PFSK-1 (cell line): ENCODE results near the gene PLXDC2. TPM values are rescaled to one million over a fixed set of nuclear protein-coding genes. Genes with fewer than 3 reads are reported as not detected.

ENCODE experiments used
- FOXP2 ChIP-seq: optimal IDR thresholded peaks from 2 replicates; pipeline ENCODE3; 2011; ENCODE audit warnings: borderline replicate concordance, control low read depth, inconsistent platforms; ENCODE audit not compliant: insufficient read depth; ENCODE audit errors: extremely low read length, extremely low read depth
- POLR2AphosphoS5 ChIP-seq: IDR thresholded peaks from 2 replicates; pipeline ENCODE4 v1.6.1; 2012; ENCODE audit warnings: low read depth, mild to moderate bottlenecking, control low read depth, low read length, moderate library complexity
- SIN3A ChIP-seq: IDR thresholded peaks from 2 replicates; pipeline ENCODE4 v1.6.1; 2012; ENCODE audit warnings: mild to moderate bottlenecking, low read length, moderate library complexity, borderline replicate concordance; ENCODE audit not compliant: insufficient read depth
- TAF1 ChIP-seq: IDR thresholded peaks from 2 replicates; pipeline ENCODE4 v1.6.1; 2012; ENCODE audit warnings: low read length, control low read depth, borderline replicate concordance; ENCODE audit not compliant: insufficient read depth
- polyA plus RNA-seq: library from polyadenylated mRNA; unstranded; fragments of >200 nt; gene quantifications from one replicate; pipeline ENCODE4 v1.2.1, GENCODE V29; 2012; ENCODE audit warnings: low read depth, missing spikeins; ENCODE audit not compliant: insufficient read length
- TF ChIP-seq, protein P1 (sequence below), 2 experiments: IDR thresholded peaks; 2 replicates each; pipeline versions ENCODE4 v1.6.1 to v1.8.0; 2011 to 2012; ENCODE audit warnings: low read depth in 2 of 2, low read length in 2 of 2, control low read depth in 1 of 2, inconsistent platforms in 1 of 2, mild to moderate bottlenecking in 1 of 2, moderate library complexity in 1 of 2; ENCODE audit not compliant: insufficient read depth in 1 of 2

PLXDC2 gene
- 8.3 TPM for polyA plus RNA-seq

GRCh38 chr10:19816411-19817230, at the start of gene PLXDC2:
Gene PLXDC2, plus strand, starts transcription at chr10:19816432.
- TF ChIP-seq POLR2AphosphoS5, result no peak
- no peak for TF ChIP-seq FOXP2
- 0 out of 2 replicates have a peak, but pooled peaks have one; percentile 4 for TF ChIP-seq TAF1
- TF ChIP-seq SIN3A, result no peak
- TF ChIP-seq, protein P1, sequence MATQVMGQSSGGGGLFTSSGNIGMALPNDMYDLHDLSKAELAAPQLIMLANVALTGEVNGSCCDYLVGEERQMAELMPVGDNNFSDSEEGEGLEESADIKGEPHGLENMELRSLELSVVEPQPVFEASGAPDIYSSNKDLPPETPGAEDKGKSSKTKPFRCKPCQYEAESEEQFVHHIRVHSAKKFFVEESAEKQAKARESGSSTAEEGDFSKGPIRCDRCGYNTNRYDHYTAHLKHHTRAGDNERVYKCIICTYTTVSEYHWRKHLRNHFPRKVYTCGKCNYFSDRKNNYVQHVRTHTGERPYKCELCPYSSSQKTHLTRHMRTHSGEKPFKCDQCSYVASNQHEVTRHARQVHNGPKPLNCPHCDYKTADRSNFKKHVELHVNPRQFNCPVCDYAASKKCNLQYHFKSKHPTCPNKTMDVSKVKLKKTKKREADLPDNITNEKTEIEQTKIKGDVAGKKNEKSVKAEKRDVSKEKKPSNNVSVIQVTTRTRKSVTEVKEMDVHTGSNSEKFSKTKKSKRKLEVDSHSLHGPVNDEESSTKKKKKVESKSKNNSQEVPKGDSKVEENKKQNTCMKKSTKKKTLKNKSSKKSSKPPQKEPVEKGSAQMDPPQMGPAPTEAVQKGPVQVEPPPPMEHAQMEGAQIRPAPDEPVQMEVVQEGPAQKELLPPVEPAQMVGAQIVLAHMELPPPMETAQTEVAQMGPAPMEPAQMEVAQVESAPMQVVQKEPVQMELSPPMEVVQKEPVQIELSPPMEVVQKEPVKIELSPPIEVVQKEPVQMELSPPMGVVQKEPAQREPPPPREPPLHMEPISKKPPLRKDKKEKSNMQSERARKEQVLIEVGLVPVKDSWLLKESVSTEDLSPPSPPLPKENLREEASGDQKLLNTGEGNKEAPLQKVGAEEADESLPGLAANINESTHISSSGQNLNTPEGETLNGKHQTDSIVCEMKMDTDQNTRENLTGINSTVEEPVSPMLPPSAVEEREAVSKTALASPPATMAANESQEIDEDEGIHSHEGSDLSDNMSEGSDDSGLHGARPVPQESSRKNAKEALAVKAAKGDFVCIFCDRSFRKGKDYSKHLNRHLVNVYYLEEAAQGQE (IDR thresholded peaks at IDR 0.05; ENCODE audit: insufficient read depth in 1 of 2, low read depth in 2 of 2, low read length in 2 of 2), result no peak

GRCh38 chr10:19767876-19768275, 48.4 kb upstream of the PLXDC2 start:
- TF ChIP-seq FOXP2 (no peak), TAF1 (no peak), SIN3A (no peak), POLR2AphosphoS5 (no peak)
- TF ChIP-seq, protein P1 (IDR thresholded peaks at IDR 0.05; ENCODE audit: insufficient read depth in 1 of 2, low read depth in 2 of 2, low read length in 2 of 2), result no peak

- TF ChIP-seq, protein P1 (IDR thresholded peaks at IDR 0.05; ENCODE audit: insufficient read depth in 1 of 2, low read depth in 2 of 2, low read length in 2 of 2), result no peak
- no peak for TF ChIP-seq POLR2AphosphoS5
- TF ChIP-seq SIN3A, result no peak
- TF ChIP-seq FOXP2, result no peak
- TF ChIP-seq TAF1, result no peak
Observed at GRCh38 chr10:19772972-19773371, 43.3 kb upstream of the PLXDC2 start.

DNA sequence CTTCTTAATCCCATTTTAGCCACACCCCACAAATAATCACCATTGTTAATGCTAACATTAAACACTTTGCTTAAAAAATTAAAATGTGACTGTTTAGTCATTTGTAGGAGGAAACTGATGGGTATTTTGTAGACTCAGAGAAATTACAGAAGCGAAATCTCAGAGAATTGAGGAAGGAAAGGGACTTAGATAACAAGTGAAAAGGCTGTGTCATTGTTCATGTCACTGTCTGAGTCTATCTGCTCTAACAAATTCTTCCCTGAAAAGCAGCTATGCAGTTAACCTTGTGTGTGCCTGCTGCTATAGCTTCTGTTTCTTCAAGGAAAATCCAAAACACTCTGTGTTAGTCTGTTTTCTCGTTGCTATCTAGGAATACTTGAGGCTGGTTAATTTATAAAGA, 40.9 kb upstream of the PLXDC2 start:
- no peak for TF ChIP-seq FOXP2
- no peak for TF ChIP-seq POLR2AphosphoS5
- TF ChIP-seq TAF1, result no peak
- TF ChIP-seq, protein P1 (IDR thresholded peaks at IDR 0.05; ENCODE audit: insufficient read depth in 1 of 2, low read depth in 2 of 2, low read length in 2 of 2), result no peak
- TF ChIP-seq SIN3A, result no peak

DNA sequence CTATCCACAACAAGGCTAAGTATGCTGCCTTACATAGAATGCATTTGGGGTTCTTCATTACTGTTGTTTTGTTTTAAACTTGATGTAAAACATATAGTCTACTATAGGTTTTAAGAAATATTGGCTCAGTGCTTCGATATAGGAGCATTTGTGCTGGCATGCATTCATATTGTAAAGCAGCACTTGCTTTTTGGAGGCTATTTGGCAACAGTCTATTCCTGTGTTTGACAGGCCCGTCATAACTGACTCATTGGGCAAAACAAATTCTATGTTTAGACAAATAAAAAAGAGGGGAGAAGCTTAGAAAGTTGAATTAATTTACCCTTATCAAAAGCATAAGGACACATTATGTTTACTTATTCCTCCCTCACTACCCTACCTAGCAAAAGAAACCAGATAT, 38.4 kb upstream of the PLXDC2 start:
- TF ChIP-seq POLR2AphosphoS5 (no peak), TAF1 (no peak), SIN3A (no peak), FOXP2 (no peak)
- TF ChIP-seq, protein P1 (IDR thresholded peaks at IDR 0.05; ENCODE audit: insufficient read depth in 1 of 2, low read depth in 2 of 2, low read length in 2 of 2), result no peak
